ES-I3 (cell line): ENCODE measurements around the gene EZH1.

Experiments
- H3K36me3 ChIP-seq: 2 replicates; pipeline ENCODE4 v1.6.1; 2013; ENCODE audit warnings: mild to moderate bottlenecking, low read length, control low read depth, moderate library complexity; ENCODE audit not compliant: insufficient read depth
- H3K4me1 ChIP-seq: 2 replicates; pipeline ENCODE4 v1.6.1; 2013; ENCODE audit warnings: mild to moderate bottlenecking, control low read depth, low read length; ENCODE audit not compliant: insufficient read depth
- H3K9ac ChIP-seq: 2 replicates; pipeline ENCODE4 v1.6.1; 2013; ENCODE audit warnings: low read depth, mild to moderate bottlenecking, low read length, moderate library complexity
- H3K9me3 ChIP-seq: 2 replicates; pipeline ENCODE4 v1.6.1; 2013; ENCODE audit warnings: mild to moderate bottlenecking, low read length, moderate library complexity; ENCODE audit not compliant: control insufficient read depth, insufficient read depth

Gene EZH1

DNA sequence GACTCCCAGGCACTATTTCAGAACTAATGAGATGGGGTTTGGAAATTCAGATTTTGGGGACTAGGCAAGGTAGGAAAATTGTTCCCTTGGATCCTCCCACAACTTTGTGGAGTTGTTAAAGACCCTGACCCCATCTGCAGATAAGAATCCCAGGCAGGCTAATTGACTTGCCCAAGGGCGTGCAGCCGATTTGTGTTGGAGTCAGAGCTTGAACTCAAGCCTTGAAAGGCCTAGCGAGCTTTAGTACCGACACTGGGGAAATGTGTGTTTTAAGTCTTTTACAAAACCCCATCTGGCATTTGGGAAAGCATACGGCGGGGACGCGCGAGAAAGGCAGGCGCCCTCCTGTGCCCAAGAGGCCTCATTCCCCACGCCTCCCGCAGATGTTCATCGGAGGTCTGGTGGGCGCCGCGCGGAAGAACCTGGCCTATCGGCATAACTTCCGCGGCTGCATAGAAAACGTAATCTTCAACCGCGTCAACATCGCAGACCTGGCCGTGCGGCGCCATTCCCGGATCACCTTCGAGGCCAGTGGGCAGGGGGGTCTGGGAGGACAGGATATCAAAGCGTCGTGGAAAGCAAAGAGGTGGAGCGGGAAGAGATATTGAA, 58.2 kb downstream of the EZH1 start:
- no peaks in the 10 kb centered on the region for H3K36me3 ChIP-seq
- H3K4me1 ChIP-seq: peaks cover 13% of the 10 kb centered on the region; the same call in 1 of the 2 replicates
- H3K9ac ChIP-seq: no peak overlapping the region
- H3K9me3 ChIP-seq: no peaks in the 10 kb centered on the region

GRCh38 chr17:42685831-42686230, 59.0 kb downstream of the EZH1 start:
- H3K4me1 ChIP-seq: peaks cover 17% of the 10 kb centered on the region; the same call in 1 of the 2 replicates
- no peak overlapping the region for H3K9ac ChIP-seq
- no peaks in the 10 kb centered on the region for H3K36me3 ChIP-seq
- no peaks in the 10 kb centered on the region for H3K9me3 ChIP-seq

DNA sequence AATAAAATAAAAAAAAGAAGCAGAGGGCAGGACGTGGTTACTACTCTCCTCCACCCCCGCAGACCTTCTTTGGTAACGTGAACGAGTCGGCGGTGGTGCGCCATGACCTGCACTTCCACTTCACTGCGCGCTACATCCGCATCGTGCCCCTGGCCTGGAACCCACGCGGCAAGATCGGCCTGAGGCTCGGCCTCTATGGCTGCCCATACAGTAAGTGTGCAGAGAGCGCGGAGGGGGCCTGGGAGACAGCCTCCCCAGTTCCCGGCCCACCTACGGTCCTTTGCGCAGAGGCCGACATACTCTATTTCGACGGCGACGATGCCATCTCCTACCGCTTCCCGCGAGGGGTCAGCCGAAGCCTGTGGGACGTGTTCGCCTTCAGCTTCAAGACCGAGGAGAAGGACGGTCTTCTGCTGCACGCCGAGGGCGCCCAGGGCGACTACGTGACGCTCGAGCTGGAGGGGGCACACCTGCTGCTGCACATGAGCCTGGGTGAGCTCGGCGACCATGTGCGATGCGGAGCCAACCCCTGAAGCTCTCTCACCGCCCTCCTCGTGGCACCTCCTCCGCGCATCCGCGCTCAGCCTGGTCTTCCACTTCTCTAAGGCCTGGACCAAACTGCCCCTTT, 59.8 kb downstream of the EZH1 start:
- Histone ChIP-seq H3K36me3 (no peaks in the 10 kb centered on the region), H3K4me1 (peaks cover 17% of the 10 kb centered on the region; the same call in 1 of the 2 replicates), H3K9me3 (no peaks in the 10 kb centered on the region), H3K9ac (no peak overlapping the region)

- Histone ChIP-seq H3K36me3 (no peaks in the 10 kb centered on the region), H3K4me1 (peaks cover 17% of the 10 kb centered on the region; the same call in 1 of the 2 replicates), H3K9ac (peak overlapping the region; percentile 48; the same call in 1 of the 2 replicates), H3K9me3 (no peaks in the 10 kb centered on the region)
Measured at GRCh38 chr17:42683407-42684034, 61.3 kb downstream of the EZH1 start.

DNA sequence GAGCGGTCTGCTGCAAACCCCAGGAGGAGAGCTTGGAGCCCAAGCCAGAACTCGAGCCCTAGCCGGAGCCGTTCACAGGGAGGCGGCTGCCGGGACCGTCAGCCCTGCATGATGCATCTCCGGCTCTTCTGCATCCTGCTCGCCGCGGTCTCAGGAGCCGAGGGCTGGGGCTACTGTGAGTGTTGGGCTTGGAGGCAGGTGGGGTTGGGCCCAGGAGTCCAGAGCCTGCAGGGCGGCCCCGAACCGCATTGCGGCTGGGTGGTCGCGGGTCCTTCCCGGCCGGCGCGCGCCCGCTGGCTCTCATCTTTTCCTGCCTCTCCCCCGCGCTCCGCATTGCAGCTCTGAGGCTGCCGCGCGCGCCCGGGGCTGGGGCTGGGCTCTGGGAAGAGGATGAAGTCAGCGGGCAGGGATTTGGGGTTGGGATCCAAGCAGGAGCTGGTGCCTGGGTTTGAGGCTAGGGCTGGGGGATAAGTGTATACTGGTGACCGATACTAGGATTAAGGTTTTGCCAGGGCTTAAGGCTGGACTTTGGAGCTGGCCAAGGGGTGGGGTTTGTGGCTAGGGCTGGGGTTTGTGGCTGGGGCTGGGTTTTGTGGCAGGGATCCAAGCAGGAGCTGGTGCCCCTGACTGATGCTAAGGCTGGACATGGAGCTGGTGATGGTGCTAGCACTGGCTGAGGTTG, 62.0 kb downstream of the EZH1 start:
- H3K9me3 ChIP-seq: no peaks in the 10 kb centered on the region
- H3K4me1 ChIP-seq: peaks cover 12% of the 10 kb centered on the region; the same call in 1 of the 2 replicates
- H3K9ac ChIP-seq: peak overlapping the region; percentile 48; the same call in 1 of the 2 replicates
- H3K36me3 ChIP-seq: no peaks in the 10 kb centered on the region

DNA sequence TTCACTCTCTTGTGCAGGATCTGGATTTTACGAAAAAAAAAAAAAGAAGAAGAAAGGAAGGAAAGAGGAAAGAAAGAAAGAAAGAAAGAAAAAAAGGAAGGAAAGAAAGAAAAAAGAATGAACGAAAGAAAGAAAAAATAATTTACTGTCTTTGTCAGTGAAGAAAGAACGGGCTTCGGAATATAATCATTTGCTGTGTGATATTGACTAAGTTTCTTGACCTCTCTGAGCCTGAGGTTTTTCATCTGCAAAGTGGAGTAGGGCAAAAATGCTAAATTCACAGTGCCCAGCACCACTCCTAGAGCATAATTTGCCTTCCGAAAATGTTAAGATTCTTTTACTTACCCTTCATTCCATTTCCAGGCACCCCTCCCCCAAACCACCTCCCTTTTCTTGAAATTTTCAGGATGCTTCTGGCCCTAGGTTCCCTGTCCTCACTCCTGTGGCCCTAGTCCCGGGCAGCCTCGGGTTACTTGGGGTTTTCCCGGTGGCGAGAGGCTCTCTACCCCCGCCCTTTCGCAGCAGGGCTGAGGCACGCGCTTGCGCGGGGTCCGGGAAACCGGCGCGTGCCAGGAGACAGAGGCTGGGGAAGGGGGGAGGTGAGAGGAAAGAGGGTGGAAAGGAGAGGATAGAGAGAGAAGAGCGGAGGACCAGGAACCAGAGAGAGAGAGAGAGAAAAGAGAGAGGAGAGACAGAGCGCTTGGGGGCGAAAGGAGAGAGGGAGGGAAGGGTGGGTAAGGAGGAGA, 62.7 kb downstream of the EZH1 start, which contains the start of gene CNTNAP1:
Gene CNTNAP1 (plus strand): TSS at position 556 of the 746 bp plus-strand sequence. CDS start 299 bp downstream, outside the sequence.
- Histone ChIP-seq H3K9ac (peak within 1 kb of the TSS; percentile 48; the same call in 1 of the 2 replicates), H3K4me1 (peaks cover 10% of the 10 kb centered on the region; the same call in 1 of the 2 replicates), H3K9me3 (no peaks in the 10 kb centered on the region), H3K36me3 (no peaks in the 10 kb centered on the region)

- peaks cover 10% of the 10 kb centered on the region; the same call in 1 of the 2 replicates for H3K4me1 ChIP-seq
- no peaks in the 10 kb centered on the region for H3K9me3 ChIP-seq
- H3K36me3 ChIP-seq: no peaks in the 10 kb centered on the region
- H3K9ac ChIP-seq: peak overlapping the region; percentile 50; the same call in 1 of the 2 replicates
Measured at GRCh38 chr17:42680331-42680808, 64.5 kb downstream of the EZH1 start.

GRCh38 chr17:42679492-42680330, 65.1 kb downstream of the EZH1 start:
- Histone ChIP-seq H3K9me3 (no peaks in the 10 kb centered on the region), H3K9ac (peak overlapping the region; percentile 50), H3K36me3 (no peaks in the 10 kb centered on the region), H3K4me1 (peaks cover 10% of the 10 kb centered on the region; the same call in 1 of the 2 replicates)

DNA sequence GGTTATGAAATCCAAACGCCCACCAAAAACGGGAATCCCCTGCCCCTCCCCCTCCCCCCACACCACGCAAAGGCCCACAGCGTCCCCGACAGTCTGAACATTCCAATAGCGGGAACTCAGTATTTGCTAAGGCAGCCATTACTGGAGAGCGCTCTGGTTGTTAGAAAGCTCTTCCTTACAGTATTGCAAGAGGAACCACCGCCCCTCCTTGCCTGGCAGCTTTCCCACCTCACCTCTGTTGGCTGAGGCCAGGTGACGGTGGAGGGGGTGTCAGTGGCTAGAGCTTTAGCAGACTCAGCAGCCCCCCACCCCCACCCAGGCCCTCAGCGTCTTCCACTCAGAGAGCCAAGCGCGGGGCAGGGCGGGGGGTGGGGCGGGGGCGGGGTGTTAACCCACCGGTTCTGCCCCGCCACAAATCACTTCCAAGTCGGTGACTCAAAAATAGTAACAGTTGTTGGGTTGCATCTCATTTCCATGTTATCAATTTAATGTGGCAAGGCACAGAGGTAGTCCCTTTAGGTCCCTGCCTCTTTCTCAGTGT, 65.8 kb downstream of the EZH1 start:
- H3K9me3 ChIP-seq: no peaks in the 10 kb centered on the region
- H3K9ac ChIP-seq: peak overlapping the region; percentile 79
- H3K4me1 ChIP-seq: peaks cover 13% of the 10 kb centered on the region; the same call in 1 of the 2 replicates
- H3K36me3 ChIP-seq: no peaks in the 10 kb centered on the region

- Histone ChIP-seq H3K36me3 (no peaks in the 10 kb centered on the region), H3K9me3 (no peaks in the 10 kb centered on the region), H3K9ac (peak overlapping the region; percentile 83), H3K4me1 (peaks cover 11% of the 10 kb centered on the region; the same call in 1 of the 2 replicates)
Measured at GRCh38 chr17:42677921-42678781, 66.7 kb downstream of the EZH1 start.

DNA sequence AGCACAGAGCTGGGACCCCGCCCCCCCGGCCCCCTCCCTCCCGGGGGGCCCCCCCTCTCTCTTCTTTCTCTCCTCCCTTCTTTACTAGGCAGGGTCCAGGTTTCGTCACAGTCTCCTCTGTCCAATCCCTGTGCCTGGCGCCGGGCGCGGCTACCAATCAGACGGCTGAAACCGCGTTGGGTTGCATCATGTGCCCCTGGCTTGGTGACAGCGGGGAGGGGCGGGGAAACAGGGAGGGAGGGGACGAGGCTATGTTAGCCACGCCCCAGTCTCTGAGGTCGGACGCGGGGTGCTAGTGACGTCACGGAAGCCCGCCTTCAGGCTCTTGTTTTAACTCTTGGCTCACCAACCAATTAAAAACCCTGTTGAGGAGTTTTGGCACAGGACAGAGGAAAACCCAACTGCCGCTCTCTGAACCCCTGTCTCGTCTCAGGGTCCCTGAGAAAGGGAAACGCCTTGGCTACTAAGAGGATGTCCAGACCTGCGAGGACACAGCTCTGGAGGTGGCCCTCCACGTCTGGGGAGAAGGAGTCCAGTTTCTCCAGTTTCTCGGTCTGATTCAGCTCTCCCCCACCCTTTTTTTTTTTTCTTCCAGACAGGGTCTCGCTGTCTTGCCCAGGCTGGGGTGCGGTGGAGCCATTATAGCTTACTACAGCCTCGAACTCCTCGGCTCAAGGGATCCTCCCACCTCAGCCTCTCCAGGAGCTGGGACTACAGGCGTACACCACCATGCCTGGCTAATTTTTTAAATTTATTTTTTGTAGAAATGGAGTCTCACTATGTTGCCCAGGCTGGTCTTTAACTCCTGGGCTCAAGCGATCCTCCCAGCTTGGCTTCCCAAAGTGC, 67.6 kb downstream of the EZH1 start:
- peaks cover 15% of the 10 kb centered on the region; the same call in 1 of the 2 replicates for H3K4me1 ChIP-seq

More for the DNA sequence above, 67.6 kb downstream of the EZH1 start:
- Histone ChIP-seq H3K9me3 (no peaks in the 10 kb centered on the region), H3K36me3 (no peaks in the 10 kb centered on the region), H3K9ac (peak overlapping the region; percentile 89; the same call in 1 of the 2 replicates)
